H4 (cell line): ENCODE measurements around the gene AFF3. TPM values are rescaled to one million over a fixed set of nuclear protein-coding genes. Genes with fewer than 3 reads are reported as not detected.
A peak's percentile ranks its signal among the peaks of the same experiment; 100 is the strongest.

Source experiments
- DNase-seq: peaks from one replicate; pipeline ENCODE4 v3.0.0-alpha.2; 2015; ENCODE audit warnings: low spot score
- total RNA-seq: library from RNA; depleted of rRNA; stranded (reverse); fragments of >200 nt; shearing (Covaris generic); gene quantifications from 2 replicates; pipeline ENCODE4 v1.2.3, GENCODE V29; 2014

The AFF3 gene
- total RNA-seq, 1 experiment from 2014 or later: 0.37 TPM

DNA sequence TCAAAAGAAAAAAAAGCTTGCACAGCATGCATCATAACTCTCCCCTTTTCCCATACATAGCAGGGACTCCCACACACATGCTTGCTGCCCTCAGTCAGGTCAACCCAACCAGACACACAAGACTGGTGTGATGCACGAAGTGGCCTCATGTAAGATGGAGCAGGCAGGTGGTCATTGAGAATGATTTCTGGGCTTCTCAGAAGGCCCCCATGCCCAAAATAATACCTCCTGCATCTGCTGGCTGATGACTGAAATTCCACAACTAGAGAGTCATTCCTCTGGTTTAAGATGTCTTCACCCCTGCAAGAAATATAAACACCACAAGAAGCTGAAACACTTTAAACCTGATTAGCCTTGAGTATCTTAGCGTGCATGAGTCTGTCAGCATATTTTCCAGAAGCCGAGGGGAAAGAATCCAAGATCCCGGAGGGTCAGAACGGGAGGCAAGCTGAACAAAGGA is 131.1 kb downstream of the AFF3 start:
- peak; percentile 66 for DNase-seq

DNA sequence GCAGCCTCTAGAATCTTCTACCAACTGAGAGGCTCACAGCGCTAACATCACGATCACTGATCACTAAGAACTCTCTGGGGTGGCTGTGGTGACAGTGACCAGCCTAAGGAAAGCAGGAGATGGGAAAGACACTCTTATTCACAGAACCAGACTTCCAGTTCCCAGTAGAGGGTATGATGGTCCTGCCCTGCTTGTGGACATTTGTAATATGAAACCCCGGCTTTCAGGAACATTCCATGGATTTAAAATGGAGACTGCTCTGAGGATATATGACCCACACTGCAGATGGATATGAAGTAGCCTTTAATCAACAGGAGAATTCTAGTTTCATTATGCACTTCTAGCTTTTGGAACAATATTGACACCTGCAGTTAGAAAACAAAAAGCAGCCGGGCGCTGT is 131.8 kb downstream of the AFF3 start:
- no peak for DNase-seq

DNA sequence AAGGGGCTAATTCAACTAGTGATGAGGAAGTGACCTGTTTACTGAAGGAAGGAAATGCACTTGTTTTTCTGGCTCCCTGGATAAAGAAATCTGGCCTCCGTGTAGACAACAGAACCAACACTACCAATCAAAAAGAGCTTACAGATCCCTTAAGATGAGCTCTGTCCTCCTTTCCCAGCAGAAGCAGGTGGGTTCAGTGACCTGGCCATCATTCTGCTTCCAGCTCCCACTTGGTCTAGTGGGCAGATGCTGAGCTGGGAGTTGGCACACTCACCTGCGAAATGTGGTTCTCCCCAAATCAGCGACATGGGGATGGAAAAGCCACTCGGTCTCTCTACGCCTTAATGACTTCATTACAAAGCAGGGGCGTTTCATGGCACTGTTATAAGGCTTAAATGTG is 132.6 kb downstream of the AFF3 start:
- DNase-seq: no peak

DNA sequence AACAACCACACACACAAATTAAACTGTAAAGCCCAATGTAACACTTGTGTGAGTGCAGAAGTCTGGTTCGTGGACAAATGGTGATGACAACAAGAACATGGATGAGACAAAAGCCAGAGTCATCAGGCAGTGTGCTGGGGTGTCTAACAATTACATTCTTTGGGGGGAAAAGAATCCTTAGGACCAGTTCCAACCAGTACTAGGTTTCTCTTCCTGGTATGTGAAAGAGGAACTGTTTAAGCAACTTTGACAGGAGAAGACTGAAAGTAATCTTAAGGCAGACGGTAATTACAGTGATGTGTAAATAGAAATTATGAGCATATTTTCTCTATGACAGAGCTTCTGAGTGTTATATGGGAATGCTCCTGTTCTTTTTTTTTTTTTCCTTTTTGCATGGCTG is 133.4 kb downstream of the AFF3 start:
- no peak for DNase-seq

DNA sequence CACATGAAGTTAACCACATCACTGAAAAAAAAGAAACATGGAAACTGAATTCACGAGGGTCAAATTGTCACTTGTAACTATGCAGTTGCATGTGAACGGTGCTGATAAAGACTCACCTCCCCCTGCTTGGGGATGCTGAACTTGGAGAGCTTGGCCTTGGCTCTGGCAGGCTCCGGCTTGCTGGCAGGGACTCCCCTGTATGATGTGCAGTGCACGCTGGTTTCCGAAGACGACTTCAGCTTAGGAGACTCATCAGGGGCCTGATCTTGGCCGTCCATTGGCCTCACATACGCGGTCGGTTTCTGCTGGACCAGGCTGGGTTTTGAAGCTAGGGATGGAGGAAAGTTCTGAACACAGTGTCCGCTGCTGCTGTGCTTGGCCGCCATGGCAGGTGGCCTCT is 135.9 kb downstream of the AFF3 start:
- DNase-seq: no peak

DNA sequence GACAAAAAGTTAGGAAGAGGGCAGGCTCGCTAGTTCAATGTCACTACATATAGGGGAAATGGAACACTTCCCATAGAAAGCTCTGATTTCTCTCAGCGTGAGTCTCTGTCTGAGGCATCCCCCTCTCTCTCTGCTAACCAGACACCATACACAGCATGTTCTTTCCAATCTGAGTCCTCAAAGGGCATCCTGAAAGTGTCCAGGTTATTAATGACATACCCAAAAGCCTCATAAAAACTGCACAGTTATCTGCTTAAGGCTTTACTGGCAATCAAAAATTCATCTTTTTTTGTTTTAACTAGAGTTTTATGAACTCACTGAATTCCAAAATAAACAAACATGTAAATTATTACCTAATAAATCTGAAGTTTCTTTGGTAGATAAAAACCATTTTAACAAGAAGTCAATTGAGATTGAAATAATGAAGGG is 137.4 kb downstream of the AFF3 start:
- no peak for DNase-seq

DNA sequence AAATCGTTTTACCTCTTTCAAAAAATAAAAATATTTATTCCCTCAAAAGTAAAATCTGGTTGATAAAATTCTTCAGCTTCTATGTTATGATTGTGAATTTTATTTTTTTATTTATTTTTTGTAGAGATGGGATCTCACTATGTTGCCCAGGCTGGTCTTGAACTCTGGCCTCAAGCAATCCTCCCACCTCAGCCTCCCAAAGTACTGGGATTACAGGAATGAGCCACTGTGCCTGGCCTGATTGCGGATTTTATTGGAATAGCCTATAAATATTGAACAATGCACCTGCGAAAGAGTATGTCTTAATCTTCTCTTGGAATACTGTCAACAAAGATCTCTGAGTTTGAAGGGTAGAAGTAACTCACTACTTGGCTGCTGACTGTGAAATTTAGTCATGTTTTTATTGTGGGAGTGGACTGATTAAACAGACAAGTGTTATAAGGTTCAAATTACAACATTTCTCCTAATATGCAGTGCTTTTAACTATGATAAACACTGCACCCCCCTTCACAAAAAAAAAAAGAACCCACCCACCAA is 138.0 kb downstream of the AFF3 start:
- no peak for DNase-seq

DNA sequence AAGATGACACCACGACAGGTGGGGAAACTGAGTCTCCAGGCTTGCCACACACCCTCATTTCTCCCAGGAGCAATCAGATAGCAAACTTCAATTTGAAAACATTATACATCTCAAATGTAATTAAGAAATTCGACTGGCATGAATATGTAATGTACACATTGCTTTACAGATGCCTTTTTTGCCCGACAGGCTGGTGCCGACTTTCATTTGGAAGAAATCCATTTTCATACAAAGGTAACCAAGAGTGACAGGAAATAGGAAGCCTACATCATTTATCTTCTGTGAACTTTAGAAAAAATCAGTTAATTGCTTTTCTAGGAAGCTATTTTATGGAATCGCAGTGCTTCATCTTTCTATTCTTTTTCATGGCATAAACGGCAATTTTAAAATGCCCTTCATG is 140.3 kb downstream of the AFF3 start:
- DNase-seq: no peak

DNA sequence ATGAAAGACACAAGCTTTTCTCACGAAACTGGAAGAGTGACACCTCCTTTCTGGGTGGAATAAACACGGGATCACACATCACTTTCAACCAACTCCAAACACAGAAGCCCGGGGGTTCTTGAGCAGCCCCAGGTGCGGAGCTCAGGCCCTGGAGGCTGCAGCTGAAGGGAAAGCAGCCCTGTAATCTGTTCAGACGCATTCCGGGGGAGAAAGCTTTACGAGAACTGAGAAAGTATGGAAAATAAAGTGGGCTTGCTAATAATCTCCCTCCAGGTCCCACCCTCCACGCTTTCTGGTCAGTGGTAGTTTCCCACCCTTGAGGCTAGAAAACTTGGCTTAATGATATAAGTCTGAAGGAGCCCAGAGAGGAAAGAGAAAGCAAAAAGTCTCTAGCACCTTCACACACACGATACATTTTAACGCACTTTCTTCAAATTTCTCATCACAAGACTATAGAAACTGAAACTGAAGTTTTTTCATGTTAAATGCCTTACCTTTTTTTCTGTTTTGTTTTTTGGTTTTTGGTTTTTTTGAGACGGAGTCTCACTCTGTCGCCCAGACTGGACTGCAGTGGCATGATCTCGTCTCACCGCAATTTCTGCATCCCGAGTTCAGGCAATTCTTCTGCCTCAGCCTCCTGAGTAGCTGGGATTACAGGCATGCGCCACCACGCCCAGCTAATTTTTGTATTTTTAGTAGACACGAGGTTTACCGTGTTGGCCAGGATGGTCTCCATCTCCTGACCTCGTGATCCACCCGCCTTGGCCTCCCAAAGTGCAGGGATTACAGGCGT is 141.3 kb downstream of the AFF3 start:
- no peak for DNase-seq

DNA sequence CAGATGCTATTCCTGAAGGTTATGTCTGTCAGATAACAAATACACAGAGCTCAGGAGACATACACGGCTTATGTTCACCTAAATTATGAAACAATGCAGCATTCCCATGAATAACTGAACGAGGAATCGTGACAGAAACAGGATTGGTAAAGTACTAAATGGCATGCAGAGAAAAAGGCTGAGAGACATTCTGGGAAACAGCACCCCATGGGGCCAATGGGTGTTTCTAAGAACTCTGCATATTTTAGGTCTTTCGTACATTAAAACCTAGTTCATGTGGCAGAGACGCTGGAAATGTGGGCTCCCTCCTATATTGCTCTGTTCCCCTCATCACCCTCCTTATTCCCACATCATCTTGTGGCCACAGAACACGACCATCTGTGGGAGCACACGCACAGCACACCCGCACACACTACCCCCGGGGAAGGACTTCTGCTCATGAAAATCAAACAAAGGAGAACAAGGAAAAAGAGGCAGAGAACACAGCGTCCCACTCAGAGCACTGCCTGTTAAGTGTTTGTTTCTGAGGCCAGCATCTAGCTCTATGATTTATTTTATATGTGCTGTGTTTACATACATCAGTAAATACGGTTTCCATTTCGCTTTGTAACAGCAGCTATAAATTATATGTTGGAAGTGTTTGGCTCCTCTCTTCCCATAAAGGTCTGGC is 143.6 kb downstream of the AFF3 start:
- no peak for DNase-seq

DNA sequence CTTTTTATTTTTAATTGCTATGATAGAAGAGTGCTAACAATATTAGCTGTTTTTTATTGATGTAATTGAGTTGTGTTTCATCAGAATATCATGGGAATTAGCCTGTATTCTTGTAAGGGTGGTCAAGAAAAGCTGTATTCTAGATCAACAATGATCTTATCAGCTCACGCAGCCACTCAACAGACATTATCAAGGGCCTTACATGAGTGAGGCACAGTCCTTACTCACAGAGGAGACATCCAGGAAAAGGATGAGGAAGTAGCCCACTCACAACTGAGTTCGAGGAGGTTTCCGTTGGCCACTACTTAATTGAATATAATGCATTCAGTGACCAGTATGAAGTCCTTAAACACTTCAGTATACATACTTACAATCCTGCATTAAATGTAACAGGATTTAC is 152.5 kb downstream of the AFF3 start:
- no peak for DNase-seq

DNA sequence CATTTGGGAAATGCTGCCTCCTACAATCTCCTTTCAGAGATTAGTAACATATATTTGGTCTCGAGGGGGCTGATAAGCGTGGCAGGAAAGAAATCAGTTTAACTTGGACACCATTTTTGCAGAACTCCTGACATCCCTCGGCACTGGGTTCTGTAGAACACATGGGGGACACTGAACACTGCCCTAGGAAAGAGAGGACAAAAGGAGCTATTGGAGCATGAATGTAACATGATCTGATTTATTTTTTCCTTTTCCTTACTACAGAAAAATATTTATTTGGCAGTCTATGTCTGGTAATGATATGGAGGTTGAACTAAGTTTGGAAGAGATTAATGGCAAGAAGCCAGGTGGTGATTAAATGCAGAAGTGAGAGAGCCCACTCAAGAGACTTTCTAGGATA is 153.8 kb downstream of the AFF3 start:
- no peak for DNase-seq

DNA sequence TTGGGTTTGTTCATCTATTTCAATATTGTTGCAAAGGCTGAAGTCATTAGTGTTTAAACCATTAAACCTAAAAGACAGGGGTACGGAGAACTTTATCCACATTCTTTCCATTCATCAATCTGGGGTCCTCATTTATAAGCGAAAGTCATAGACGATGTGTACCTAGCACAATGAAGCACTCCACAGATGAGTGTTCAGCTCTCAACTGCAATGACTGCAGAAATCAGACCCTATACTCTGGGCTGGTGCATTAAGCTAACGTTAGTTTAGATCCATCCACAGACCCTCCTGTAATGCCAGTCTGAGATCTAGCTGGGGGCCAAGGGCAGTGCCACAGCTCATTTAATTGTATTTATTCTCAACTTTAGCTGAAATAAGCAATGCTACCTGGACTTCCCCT is 155.2 kb downstream of the AFF3 start:
- no peak for DNase-seq

DNA sequence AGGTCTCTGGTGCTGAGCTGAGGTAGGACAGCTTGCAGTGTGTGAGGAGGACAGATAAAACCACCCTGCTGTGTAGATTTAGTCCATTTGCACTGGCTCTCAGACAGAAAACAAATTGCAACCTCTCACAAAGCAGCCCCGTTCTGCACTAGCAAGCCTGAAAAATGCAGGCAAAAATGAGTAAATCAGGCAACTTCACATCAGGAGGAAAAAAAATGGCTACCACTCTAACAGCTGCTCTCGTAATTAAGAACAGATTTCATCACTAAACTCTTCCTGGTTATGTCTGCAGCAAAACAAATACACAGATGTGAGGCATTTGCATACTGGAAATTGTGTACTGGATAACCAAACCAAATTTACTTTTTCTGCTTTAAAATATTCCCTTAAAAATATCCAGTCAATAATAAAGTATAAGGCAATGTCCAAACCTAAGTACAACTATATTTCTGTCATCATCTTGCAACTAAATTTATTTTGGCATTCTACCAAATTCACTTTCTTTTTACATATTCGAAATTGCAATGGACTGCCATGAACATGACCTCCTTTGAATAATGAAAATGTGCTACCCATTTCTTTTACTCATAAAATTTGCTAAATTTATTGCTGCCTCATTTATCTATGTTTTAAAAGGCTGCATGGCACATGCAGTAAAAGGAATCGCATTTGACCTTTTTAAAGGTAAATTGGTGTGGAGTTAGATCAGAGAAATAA is 157.4 kb downstream of the AFF3 start:
- no peak for DNase-seq

DNA sequence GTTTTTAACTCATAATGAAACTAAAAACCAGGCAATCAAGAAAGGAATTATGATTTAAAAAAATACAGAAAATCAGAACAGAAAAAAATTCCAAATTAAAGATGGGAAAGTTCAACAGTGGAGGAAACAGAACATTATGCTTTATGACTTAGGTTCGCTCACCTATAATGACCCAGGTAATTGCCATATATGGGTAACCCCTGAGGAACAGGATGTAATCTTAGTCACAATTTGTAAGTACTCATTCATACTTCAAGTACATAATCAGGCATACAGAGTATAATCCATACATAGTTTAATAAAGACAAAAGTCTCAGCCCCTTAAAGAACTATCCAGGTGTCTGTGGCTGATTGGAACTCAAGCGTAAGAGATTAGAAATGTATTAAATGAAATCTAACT is 159.6 kb downstream of the AFF3 start:
- no peak for DNase-seq

DNA sequence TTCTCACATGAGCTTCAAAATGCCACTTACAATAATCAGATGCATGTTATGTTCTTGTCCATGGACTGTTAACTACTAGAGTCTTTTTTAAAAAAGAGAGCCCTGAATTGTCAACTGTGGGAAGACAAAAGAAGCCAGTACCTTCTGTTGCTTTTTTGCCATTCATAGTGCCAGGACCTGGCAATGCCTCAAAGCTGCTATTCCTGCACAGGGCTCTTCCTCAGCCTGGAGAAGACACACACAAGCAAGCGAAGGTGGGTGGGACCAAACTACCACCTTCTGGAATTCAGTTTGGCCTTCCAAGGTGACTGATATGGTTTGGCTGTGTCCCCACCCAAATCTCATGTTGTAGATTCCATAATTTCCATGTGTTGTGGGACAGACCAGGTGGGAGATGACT is 160.6 kb downstream of the AFF3 start:
- DNase-seq: no peak

DNA sequence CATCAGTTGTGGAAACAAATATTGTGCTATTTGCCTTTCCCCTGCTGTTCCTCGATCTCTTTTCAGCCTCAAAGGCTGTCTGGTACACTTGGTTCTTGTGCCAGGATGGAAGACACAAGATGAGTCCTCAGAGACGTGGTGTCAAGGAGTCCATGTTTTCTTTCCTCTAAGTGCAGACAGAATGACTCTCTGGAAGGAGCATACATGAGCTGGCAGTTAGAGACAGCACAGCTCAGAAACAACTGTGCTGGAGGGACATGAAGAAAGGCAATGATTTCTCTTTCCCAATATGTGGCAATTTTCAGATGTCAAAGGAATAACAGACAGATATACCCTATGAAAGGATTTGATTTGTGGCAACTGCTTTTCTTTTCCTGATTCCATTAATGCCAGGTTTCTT is 162.2 kb downstream of the AFF3 start:
- DNase-seq: no peak

DNA sequence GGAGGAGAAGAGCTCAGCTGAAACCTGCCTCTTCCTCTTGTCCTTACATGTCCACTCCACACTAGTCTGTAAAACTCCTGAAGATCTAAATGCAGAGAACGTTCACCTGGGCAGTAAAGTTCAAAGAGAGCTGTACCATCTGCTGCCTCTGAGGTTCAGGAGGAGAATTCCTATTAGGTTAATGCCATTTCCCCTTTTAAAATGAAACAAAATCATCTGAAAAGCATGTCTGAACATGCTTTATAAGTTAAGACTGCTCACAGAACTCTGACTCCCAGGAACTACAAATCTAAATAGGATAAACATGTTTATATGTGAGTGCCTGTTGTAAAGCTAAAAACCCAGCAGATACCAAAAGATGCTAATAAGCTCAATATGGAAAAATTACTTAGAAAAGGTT is 164.4 kb downstream of the AFF3 start:
- no peak for DNase-seq

DNA sequence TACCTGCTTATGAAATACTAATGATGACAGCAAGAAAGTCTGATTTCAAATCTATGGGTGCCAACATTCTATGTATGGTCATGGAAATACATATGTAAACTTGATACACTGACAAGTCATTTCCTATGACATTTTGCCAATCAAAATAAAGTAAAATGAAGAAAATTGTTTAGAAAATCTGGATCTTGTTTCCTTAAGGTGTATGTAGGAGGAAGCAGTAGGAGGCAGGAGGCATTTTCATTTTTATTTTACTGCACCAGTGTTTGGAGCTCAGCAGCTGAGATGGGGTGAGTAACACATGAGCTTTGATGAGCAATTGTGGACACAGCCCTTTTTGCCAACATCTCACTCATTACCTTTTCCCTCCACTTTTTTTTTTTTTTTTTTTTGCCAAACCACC is 167.0 kb downstream of the AFF3 start:
- no peak for DNase-seq

DNA sequence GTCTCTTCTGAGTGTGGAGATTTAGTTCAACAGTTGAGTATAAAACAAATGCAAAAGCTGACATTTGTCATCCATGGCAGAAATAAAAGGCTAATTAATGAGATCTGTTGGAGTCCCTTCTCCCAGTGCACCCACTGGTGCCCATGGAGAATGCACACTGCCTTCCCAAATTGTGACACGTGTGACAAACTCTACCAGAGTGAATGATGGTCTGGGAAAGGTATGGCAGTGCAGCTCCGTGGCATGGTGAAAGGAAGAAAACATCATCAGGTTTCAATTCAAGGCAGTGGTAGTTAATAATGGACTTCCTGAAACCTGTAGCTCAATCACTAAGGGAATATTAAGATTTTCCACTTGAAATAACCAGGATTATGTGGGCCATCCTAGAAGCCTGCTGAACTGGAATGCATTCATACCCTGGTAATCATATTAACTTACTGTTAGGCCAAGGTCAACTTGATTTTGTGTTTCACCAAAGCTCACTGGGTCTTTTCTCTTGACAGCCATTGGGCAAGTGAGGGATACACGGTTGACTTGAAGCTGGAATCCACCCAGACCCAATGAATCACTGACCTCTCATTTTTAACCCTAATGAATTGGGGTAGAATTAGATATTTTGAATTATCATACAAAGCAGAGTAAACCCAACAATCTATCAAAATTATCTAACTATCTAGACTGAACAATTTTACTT is 167.6 kb downstream of the AFF3 start:
- no peak for DNase-seq

DNA sequence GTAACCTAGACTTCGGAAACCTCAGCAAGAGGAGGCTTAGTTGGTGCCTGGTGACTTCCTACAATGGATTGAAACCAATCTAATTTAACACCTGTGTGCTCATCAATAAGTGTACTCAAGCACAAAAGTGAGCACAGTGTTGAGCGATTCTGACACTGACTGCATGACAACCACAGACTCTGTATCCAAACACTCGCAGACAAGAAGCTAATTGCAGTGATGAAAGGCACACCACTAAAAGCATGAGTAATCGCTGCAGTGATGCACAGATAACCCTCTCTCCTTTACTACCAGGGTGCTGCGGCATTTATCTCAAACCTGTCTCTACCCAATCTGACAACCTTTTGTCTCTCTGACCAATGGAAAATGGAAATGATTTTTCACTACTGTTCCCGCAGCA is 168.1 kb downstream of the AFF3 start:
- no peak for DNase-seq

DNA sequence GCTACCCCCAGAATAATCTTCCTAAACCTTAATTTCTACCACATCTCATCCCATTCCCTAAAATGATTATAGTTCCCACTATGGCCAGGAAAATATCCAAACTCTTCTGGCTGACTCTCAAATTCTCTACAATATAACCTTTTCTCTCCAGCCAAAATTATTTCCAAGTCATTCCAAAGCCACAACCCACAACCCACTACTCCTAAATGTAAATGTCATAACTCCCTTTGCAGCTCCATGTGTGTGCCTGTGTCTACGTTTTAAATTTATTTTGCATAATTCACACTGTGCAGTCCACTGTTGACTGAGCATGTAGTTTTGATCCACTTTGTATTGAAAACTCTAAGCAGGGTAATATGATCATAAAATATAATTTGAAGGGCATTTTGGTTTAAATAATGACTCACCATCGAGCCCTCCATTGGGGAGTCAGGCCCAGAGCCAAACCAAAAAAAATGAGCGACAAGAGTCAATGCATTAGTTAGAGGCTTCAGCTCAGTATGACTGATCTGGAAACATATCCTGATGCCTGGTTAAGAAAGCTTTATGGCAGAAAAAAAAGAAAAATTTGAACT is 171.0 kb downstream of the AFF3 start:
- DNase-seq: no peak
